Smooth muscle cell (in vitro differentiated cells): ENCODE results near the gene TBC1D21. TPM values are rescaled to one million over a fixed set of nuclear protein-coding genes. Genes with fewer than 3 reads are reported as not detected.

Experiments used
- DNase-seq: peaks from one replicate; lab custom pipeline; 2025; ENCODE audit not compliant: unreplicated experiment; lab: John Stamatoyannopoulos, UW
- H2AFZ ChIP-seq: fragments of 200-600 bp; sonication (generic); 2 replicates; pipeline ENCODE4 v1.6.0; 2016; ENCODE audit warnings: antibody characterized with exemption, low read depth, mild to moderate bottlenecking
- H3F3A ChIP-seq: fragments of 200-600 bp; sonication (generic); 2 replicates; pipeline ENCODE4 v1.6.0; 2017; ENCODE audit warnings: antibody characterized with exemption, low read depth
- H3K27ac ChIP-seq: fragments of 200-600 bp; sonication (generic); 2 replicates; pipeline ENCODE4 v1.5.1; 2016; ENCODE audit warnings: low read depth, mild to moderate bottlenecking
- H3K27me3 ChIP-seq: fragments of 200-600 bp; sonication (generic); 2 replicates; pipeline ENCODE4 v1.6.1; 2016; ENCODE audit warnings: low read depth, mild to moderate bottlenecking
- H3K36me3 ChIP-seq: fragments of 200-600 bp; sonication (generic); 2 replicates; pipeline ENCODE4 v1.5.1; 2016; ENCODE audit warnings: low read depth
- H3K4me1 ChIP-seq: fragments of 200-600 bp; sonication (generic); 2 replicates; pipeline ENCODE4 v1.5.1; 2016; ENCODE audit warnings: low read depth
- H3K4me2 ChIP-seq: fragments of 200-600 bp; sonication (generic); 2 replicates; pipeline ENCODE4 v1.6.0; 2016; ENCODE audit warnings: mild to moderate bottlenecking
- H3K4me3 ChIP-seq: fragments of 200-600 bp; sonication (generic); 2 replicates; pipeline ENCODE4 v1.5.1; 2016; ENCODE audit warnings: mild to moderate bottlenecking
- H3K79me2 ChIP-seq: fragments of 200-600 bp; sonication (generic); 2 replicates; pipeline ENCODE4 v1.6.0; 2016; ENCODE audit warnings: low read depth, mild to moderate bottlenecking
- H3K9ac ChIP-seq: fragments of 200-600 bp; sonication (generic); 2 replicates; pipeline ENCODE4 v1.6.0; 2016; ENCODE audit warnings: low read depth
- H3K9me3 ChIP-seq: fragments of 200-600 bp; sonication (generic); replicated peaks from 2 replicates; pipeline ENCODE4 v1.5.1; 2016; ENCODE audit warnings: low read depth
- H4K20me1 ChIP-seq: fragments of 200-600 bp; sonication (generic); 2 replicates; pipeline ENCODE4 v1.6.0; 2016; ENCODE audit warnings: low read depth
- WGBS: methylation state at CpG from one replicate; pipeline ENCODE4 v1.1.7; 2016; ENCODE audit warnings: low lambda C conversion rate; 5-methylcytosine and 5-hydroxymethylcytosine counted together
- polyA plus RNA-seq: library from polyadenylated mRNA; unstranded; fragments of >200 nt; fragmentation: Nextera tagmentation; extraction: Ambion mirVana; gene quantifications from 2 replicates; pipeline ENCODE4 v1.2.1, GENCODE V29; 2016
- total RNA-seq: library from RNA; depleted of rRNA; stranded (reverse); fragments of >200 nt; gene quantifications from 2 replicates; pipeline ENCODE4 v1.2.3, GENCODE V29; 2014
- TF ChIP-seq, protein P1 (sequence below): fragments of 200-600 bp; sonication (generic); IDR thresholded peaks from 2 replicates; pipeline ENCODE4 v1.5.1; 2017; ENCODE audit warnings: borderline replicate concordance, mild to moderate bottlenecking, antibody characterized with exemption; ENCODE audit not compliant: insufficient read depth, poor library complexity, severe bottlenecking

Gene TBC1D21
- total and polyA plus RNA-seq, 2 experiments from 2014 or later: not detected

GRCh38 chr15:73845907-73846306, 27.5 kb upstream of the TBC1D21 start:
- peaks cover 20% of the 10 kb centered on the region for H3K27me3 ChIP-seq
- no peak overlapping the region for H3K4me2 ChIP-seq
- no peaks in the 10 kb centered on the region for H3K79me2 ChIP-seq
- no peaks in the 10 kb centered on the region for H4K20me1 ChIP-seq
- H3K27ac ChIP-seq: no peak overlapping the region
- H3K9me3 ChIP-seq: no peaks in the 10 kb centered on the region
- H3K9ac ChIP-seq: no peak overlapping the region
- H3K4me1 ChIP-seq: no peaks in the 10 kb centered on the region
- H3F3A ChIP-seq: no peaks in the 10 kb centered on the region
- DNase-seq: no peak
- no peaks in the 10 kb centered on the region for H3K36me3 ChIP-seq
- H2AFZ ChIP-seq: no peak overlapping the region
- TF ChIP-seq, protein P1, sequence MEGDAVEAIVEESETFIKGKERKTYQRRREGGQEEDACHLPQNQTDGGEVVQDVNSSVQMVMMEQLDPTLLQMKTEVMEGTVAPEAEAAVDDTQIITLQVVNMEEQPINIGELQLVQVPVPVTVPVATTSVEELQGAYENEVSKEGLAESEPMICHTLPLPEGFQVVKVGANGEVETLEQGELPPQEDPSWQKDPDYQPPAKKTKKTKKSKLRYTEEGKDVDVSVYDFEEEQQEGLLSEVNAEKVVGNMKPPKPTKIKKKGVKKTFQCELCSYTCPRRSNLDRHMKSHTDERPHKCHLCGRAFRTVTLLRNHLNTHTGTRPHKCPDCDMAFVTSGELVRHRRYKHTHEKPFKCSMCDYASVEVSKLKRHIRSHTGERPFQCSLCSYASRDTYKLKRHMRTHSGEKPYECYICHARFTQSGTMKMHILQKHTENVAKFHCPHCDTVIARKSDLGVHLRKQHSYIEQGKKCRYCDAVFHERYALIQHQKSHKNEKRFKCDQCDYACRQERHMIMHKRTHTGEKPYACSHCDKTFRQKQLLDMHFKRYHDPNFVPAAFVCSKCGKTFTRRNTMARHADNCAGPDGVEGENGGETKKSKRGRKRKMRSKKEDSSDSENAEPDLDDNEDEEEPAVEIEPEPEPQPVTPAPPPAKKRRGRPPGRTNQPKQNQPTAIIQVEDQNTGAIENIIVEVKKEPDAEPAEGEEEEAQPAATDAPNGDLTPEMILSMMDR: no peak
- H3K4me3 ChIP-seq: no peak overlapping the region
- WGBS: 85% methylated on average over 3 of the region's 3 CpGs

- H3K9ac ChIP-seq: no peak overlapping the region
- no peak overlapping the region for H3K4me3 ChIP-seq
- DNase-seq: no peak
- WGBS: 82% methylated on average over 2 of the region's 2 CpGs
- no peak overlapping the region for H2AFZ ChIP-seq
- H3K9me3 ChIP-seq: no peaks in the 10 kb centered on the region
- H3K79me2 ChIP-seq: no peaks in the 10 kb centered on the region
- no peaks in the 10 kb centered on the region for H3F3A ChIP-seq
- H3K36me3 ChIP-seq: no peaks in the 10 kb centered on the region
- H3K27me3 ChIP-seq: peaks cover 19% of the 10 kb centered on the region
- H4K20me1 ChIP-seq: no peaks in the 10 kb centered on the region
- no peak overlapping the region for H3K4me2 ChIP-seq
- H3K27ac ChIP-seq: no peak overlapping the region
- H3K4me1 ChIP-seq: no peaks in the 10 kb centered on the region
- TF ChIP-seq, protein P1: no peak
Observed at GRCh38 chr15:73849641-73850040, 23.7 kb upstream of the TBC1D21 start.

DNA sequence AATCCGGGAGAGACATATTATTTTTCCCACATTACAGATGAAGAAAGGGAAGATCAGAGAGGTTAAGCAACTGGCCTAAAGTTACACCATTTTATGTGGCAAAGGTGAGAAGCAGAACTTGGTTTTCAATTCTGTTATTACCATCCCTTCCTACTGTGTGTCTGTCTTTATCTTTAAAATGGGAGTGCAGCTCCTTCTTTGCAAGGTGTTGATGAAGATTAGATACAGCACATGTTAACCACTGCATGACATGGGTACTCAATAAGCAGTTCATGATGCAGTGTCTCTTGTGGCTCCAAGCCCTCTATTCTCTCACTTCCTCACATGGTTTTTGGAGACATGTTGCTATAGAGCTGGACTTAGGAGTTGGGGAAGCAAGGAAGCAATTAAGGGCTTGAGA, 23.1 kb upstream of the TBC1D21 start:
- Histone ChIP-seq H2AFZ (no peak overlapping the region), H3K9ac (no peak overlapping the region), H3F3A (no peaks in the 10 kb centered on the region), H3K4me3 (no peak overlapping the region), H4K20me1 (no peaks in the 10 kb centered on the region), H3K4me1 (no peaks in the 10 kb centered on the region), H3K36me3 (no peaks in the 10 kb centered on the region), H3K27ac (no peak overlapping the region), H3K79me2 (no peaks in the 10 kb centered on the region), H3K4me2 (no peak overlapping the region), H3K9me3 (no peaks in the 10 kb centered on the region), H3K27me3 (peaks cover 19% of the 10 kb centered on the region)
- DNase-seq: no peak
- TF ChIP-seq, protein P1: no peak
- WGBS: 82% methylated on average over 1 of the region's 1 CpG

DNA sequence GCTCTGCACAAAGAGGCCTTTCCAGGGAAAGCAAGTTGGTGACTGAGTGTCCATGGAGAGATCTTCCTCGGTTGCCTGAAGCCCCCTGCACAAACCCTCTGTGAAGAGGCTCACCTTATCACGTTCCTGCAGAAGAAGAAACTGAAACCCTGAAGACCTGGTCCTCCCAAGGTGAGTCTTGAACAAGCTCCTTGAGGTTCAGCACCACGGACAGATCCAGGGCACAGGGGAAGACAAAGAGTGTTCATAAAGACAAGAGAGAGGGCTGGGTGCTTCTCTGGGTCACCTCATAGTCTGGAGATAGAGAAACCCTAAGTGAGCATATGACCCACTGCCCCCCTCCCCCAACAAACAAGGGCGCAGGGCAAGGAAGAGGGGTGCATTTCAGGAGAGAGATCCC, 21.7 kb upstream of the TBC1D21 start:
- H3F3A ChIP-seq: no peaks in the 10 kb centered on the region
- H3K79me2 ChIP-seq: no peaks in the 10 kb centered on the region
- peak; percentile 7 for DNase-seq

More for the DNA sequence above, 21.7 kb upstream of the TBC1D21 start:
- no peak overlapping the region for H3K4me2 ChIP-seq
- no peak overlapping the region for H2AFZ ChIP-seq
- H3K27me3 ChIP-seq: peaks cover 19% of the 10 kb centered on the region
- H3K27ac ChIP-seq: no peak overlapping the region
- H3K9ac ChIP-seq: no peak overlapping the region
- H3K4me1 ChIP-seq: no peaks in the 10 kb centered on the region
- TF ChIP-seq, protein P1: no peak
- 15% methylated on average over 4 of the region's 4 CpGs for WGBS
- no peak overlapping the region for H3K4me3 ChIP-seq
- no peaks in the 10 kb centered on the region for H3K36me3 ChIP-seq
- H4K20me1 ChIP-seq: no peaks in the 10 kb centered on the region
- no peaks in the 10 kb centered on the region for H3K9me3 ChIP-seq
